Right lobe of liver (tissue), 6 donors: ENCODE measurements around the gene DLEC1. TPM values are rescaled to one million over a fixed set of nuclear protein-coding genes. Genes with fewer than 3 reads are reported as not detected.

Source experiments
- ATAC-seq, 4 donors: fragments of 200-7000 bp; cut with Tn5 transposase; one replicate each; pipeline ENCODE4 v1.9.1; 2020; ENCODE audit warnings: mild to moderate bottlenecking in 4 of 4, moderate library complexity in 4 of 4
- DNase-seq, 3 donors: peaks; one replicate each; pipeline ENCODE4 v3.0.0-alpha.2; 2020
- H3K27ac ChIP-seq, 3 donors: fragments of 200-600 bp; one replicate each; pipeline ENCODE4 v1.8.0; 2022
- H3K27me3 ChIP-seq, 2 donors: fragments of 200-600 bp; one replicate each; pipeline ENCODE4 v1.8.0; 2022
- H3K36me3 ChIP-seq, 4 donors: fragments of 200-600 bp; sonication (generic) in 1 of 4; one replicate each; pipeline versions ENCODE4 v1.5.1 to v1.8.0; 2017 to 2022; ENCODE audit warnings: control low read depth in 1 of 4
- H3K4me1 ChIP-seq, 4 donors: fragments of 200-600 bp; sonication (generic) in 1 of 4; one replicate each; pipeline versions ENCODE4 v1.5.1 to v1.8.0; 2017 to 2022; ENCODE audit warnings: control low read depth in 1 of 4
- H3K4me3 ChIP-seq, 3 donors: fragments of 200-600 bp; one replicate each; pipeline ENCODE4 v1.8.0; 2022
- H3K9me3 ChIP-seq, 4 donors: fragments of 200-600 bp; sonication (generic) in 1 of 4; one replicate each; pipeline versions ENCODE4 v1.5.1 to v1.8.0; 2017 to 2022; ENCODE audit warnings: control low read depth in 1 of 4
- CTCF ChIP-seq, 4 donors: fragments of 200-600 bp in 3 of 4; fragments of 450-650 bp in 1 of 4; IDR thresholded peaks; one replicate each; pipeline versions ENCODE4 v1.5.1 to v1.8.0; 2016 to 2022; ENCODE audit warnings: antibody characterized with exemption in 4 of 4, mild to moderate bottlenecking in 2 of 4
- POLR2A ChIP-seq: fragments of 450-650 bp; IDR thresholded peaks from one replicate; pipeline ENCODE4 v1.6.1; 2017; ENCODE audit warnings: antibody characterized with exemption, mild to moderate bottlenecking
- WGBS: methylation state at CpG from one replicate; pipeline ENCODE4 v1.1.6; 2018; ENCODE audit warnings: low coverage, low lambda C conversion rate; ENCODE audit not compliant: insufficient coverage; ENCODE audit errors: missing lambda C conversion rate; 5-methylcytosine and 5-hydroxymethylcytosine counted together
- intact Hi-C, 2 donors: fragments of 100-400 bp; cut with DNase I; formaldehyde crosslinking; loops; one replicate each; pipeline versions ENCODE4 v1.11.2 to v1.14.1; 2022
- total RNA-seq, 6 experiments: library from RNA; depleted of rRNA in 2 of 6; stranded (reverse); fragments of >200 nt in 2 of 6; fragmentation: NEBNext Ultra II Directional in 3 of 6; extraction: Animal tissue kit (Norgen Biotek cat#: 25700) in 3 of 6; gene quantifications; one replicate each; pipeline versions ENCODE4 v1.1.0 to v1.2.4, GENCODE V29; 2016 to 2023
- donor health status: DM: no; HTN: yes; CAD: no.
- donor health status: DM: no; HTN: no; CAD: no.
- donor health status: DM: no; HTN: no; CAD: no.
- donor health status: DM: no; HTN: yes; CAD: no.
- donor health status: DM: no; HTN: yes; CAD: no.

DLEC1 gene
- total RNA-seq, 6 experiments from 2014 or later, result 0.04 to 0.18 (median 0.15) TPM; not detected in 2

- TF ChIP-seq CTCF (IDR thresholded peaks at IDR 0.05) (no peak), POLR2A (no peak)
These were observed 111.9 kb downstream of the DLEC1 start for GRCh38 chr3:38150780-38151528.

GRCh38 chr3:38151667-38152265 is 112.8 kb downstream of the DLEC1 start:
- WGBS, result 66% methylated on average over 3 of the region's 3 CpGs
- no peak overlapping the region for H3K4me3 ChIP-seq
- no peaks in the 10 kb centered on the region for H3K4me1 ChIP-seq
- no peaks in the 10 kb centered on the region for H3K27me3 ChIP-seq
- no peaks in the 10 kb centered on the region for H3K9me3 ChIP-seq
- TF ChIP-seq POLR2A (no peak), CTCF (IDR thresholded peaks at IDR 0.05) (no peak)
- DNase-seq, result no peak
- peak in 3 of 4 donors; percentile 13 to 38 (median 28) for ATAC-seq
- intact Hi-C loops, result no loop called here
- no peak overlapping the region for H3K27ac ChIP-seq
- no peaks in the 10 kb centered on the region for H3K36me3 ChIP-seq

More at GRCh38 chr3:38150780-38151528, 111.9 kb downstream of the DLEC1 start:
- no peaks in the 10 kb centered on the region for H3K27me3 ChIP-seq
- H3K27ac ChIP-seq, result peak overlapping the region in 1 of 3 donors; percentile 24
- H3K9me3 ChIP-seq, result no peaks in the 10 kb centered on the region
- DNase-seq, result no peak
- intact Hi-C loops, result no loop called here
- no peaks in the 10 kb centered on the region for H3K4me1 ChIP-seq
- H3K36me3 ChIP-seq, result no peaks in the 10 kb centered on the region
- no peak for ATAC-seq
- 78% methylated on average over 3 of the region's 3 CpGs for WGBS
- no peak overlapping the region for H3K4me3 ChIP-seq

GRCh38 chr3:38152609-38153008 is 113.6 kb downstream of the DLEC1 start:
- Histone ChIP-seq H3K36me3 (no peaks in the 10 kb centered on the region), H3K27ac (no peak overlapping the region), H3K27me3 (no peaks in the 10 kb centered on the region), H3K4me1 (no peaks in the 10 kb centered on the region), H3K4me3 (no peak overlapping the region), H3K9me3 (no peaks in the 10 kb centered on the region)
- intact Hi-C loops, result no loop called here
- DNase-seq, result no peak
- 90% methylated on average over 2 of the region's 2 CpGs for WGBS
- ATAC-seq, result no peak
- no peak for TF ChIP-seq POLR2A
- TF ChIP-seq CTCF (IDR thresholded peaks at IDR 0.05), result no peak

- Histone ChIP-seq H3K4me3 (no peak overlapping the region), H3K36me3 (no peaks in the 10 kb centered on the region), H3K9me3 (no peaks in the 10 kb centered on the region), H3K27ac (no peak overlapping the region), H3K4me1 (no peaks in the 10 kb centered on the region), H3K27me3 (no peaks in the 10 kb centered on the region)
- TF ChIP-seq POLR2A, result no peak
- TF ChIP-seq CTCF (IDR thresholded peaks at IDR 0.05), result no peak
- no peak for ATAC-seq
- intact Hi-C loops, result no loop called here
- no peak for DNase-seq
- 100% methylated on average over 1 of the region's 2 CpGs for WGBS
These were observed 114.2 kb downstream of the DLEC1 start for GRCh38 chr3:38153221-38153620.
